HG03039 (cell line): ENCODE measurements around the gene PCDHB4.
"Not testable (repeated sequence)": the region's sequence is repeated elsewhere in the genome, so short reads cannot be mapped to it uniquely, and the experiment has no call there.

Experiments used
- ATAC-seq: cut with Tn5 transposase; IDR thresholded peaks from one replicate; pipeline ENCODE4 v1.9.1; 2021; ENCODE audit warnings: mild to moderate bottlenecking, moderate library complexity; ENCODE audit not compliant: unreplicated experiment

The PCDHB4 gene

GRCh38 chr5:141149812-141150211 lies 28.2 kb downstream of the PCDHB4 start, which contains the start of gene PCDHB6:
PCDHB6 (plus strand) TSS chr5:141150057; CDS start chr5:141150258, 201 bp downstream.
- ATAC-seq, result no peak

- ATAC-seq, result no peak
These were observed 28.8 kb downstream of the PCDHB4 start for GRCh38 chr5:141150224-141150992.

- ATAC-seq, result no peak
These were observed 29.3 kb downstream of the PCDHB4 start for GRCh38 chr5:141150993-141151325.

GRCh38 chr5:141151632-141152031 lies 30.0 kb downstream of the PCDHB4 start:
- not testable (repeated sequence) for ATAC-seq

- not testable (repeated sequence) for ATAC-seq
These were observed 30.5 kb downstream of the PCDHB4 start for GRCh38 chr5:141152096-141152495.

GRCh38 chr5:141155540-141156374 lies 34.1 kb downstream of the PCDHB4 start:
- ATAC-seq, result no peak

- ATAC-seq, result not testable (repeated sequence)
These were observed 35.7 kb downstream of the PCDHB4 start for GRCh38 chr5:141157356-141157755.

GRCh38 chr5:141157901-141158300 lies 36.3 kb downstream of the PCDHB4 start:
- not testable (repeated sequence) for ATAC-seq

GRCh38 chr5:141172381-141173204 lies 51.0 kb downstream of the PCDHB4 start, which contains the start of gene PCDHB7:
PCDHB7 (plus strand) TSS chr5:141172644; CDS start chr5:141172836, 192 bp downstream.
- ATAC-seq, result no peak

GRCh38 chr5:141174291-141175104 lies 52.9 kb downstream of the PCDHB4 start:
- not testable (repeated sequence) for ATAC-seq
